ACC112 (cell line): ENCODE results near the gene KEL.
"Not testable (repeated sequence)": the region's sequence is repeated elsewhere in the genome, so short reads cannot be mapped to it uniquely, and the experiment has no call there.

Experiments
- H2AFZ ChIP-seq: fragments of 200-600 bp; sonication (generic); one replicate; pipeline ENCODE4 v1.6.0; 2017; ENCODE audit warnings: antibody characterized with exemption, low read length; ENCODE audit not compliant: unreplicated experiment
- H3K27ac ChIP-seq: fragments of 200-600 bp; sonication (generic); 2 replicates; pipeline ENCODE4 v1.5.1; 2014; ENCODE audit warnings: low read depth, mild to moderate bottlenecking, antibody characterized with exemption, low read length, moderate library complexity
- H3K27me3 ChIP-seq: fragments of 200-600 bp; sonication (generic); 2 replicates; pipeline ENCODE4 v1.6.1; 2014; ENCODE audit warnings: mild to moderate bottlenecking, antibody characterized with exemption, low read length, moderate library complexity, mixed read lengths; ENCODE audit not compliant: insufficient read depth
- H3K36me3 ChIP-seq: fragments of 200-600 bp; sonication (generic); 2 replicates; pipeline ENCODE4 v1.6.1; 2016; ENCODE audit warnings: mild to moderate bottlenecking, antibody characterized with exemption, low read length, moderate library complexity, mixed read lengths; ENCODE audit not compliant: insufficient read depth
- H3K4me1 ChIP-seq: fragments of 200-600 bp; sonication (generic); one replicate; pipeline ENCODE4 v1.6.1; 2016; ENCODE audit warnings: low read length, mixed read lengths; ENCODE audit not compliant: insufficient read depth, unreplicated experiment, control insufficient read depth
- H3K4me3 ChIP-seq: fragments of 200-600 bp; sonication (generic); 2 replicates; pipeline ENCODE4 v1.5.1; 2014; ENCODE audit warnings: mild to moderate bottlenecking, low read depth, low read length
- H3K79me2 ChIP-seq: fragments of 200-600 bp; sonication (generic); one replicate; pipeline ENCODE4 v1.6.0; 2016; ENCODE audit warnings: low read length; ENCODE audit not compliant: control insufficient read depth, unreplicated experiment, insufficient read depth

KEL gene

GRCh38 chr7:142997456-142997989 is 35.4 kb upstream of the KEL start:
- H3K4me3 ChIP-seq = no peak overlapping the region
- no peak overlapping the region for H2AFZ ChIP-seq
- H3K36me3 ChIP-seq = no peaks in the 10 kb centered on the region
- H3K79me2 ChIP-seq = no peaks in the 10 kb centered on the region
- no peak overlapping the region for H3K27ac ChIP-seq
- no peaks in the 10 kb centered on the region for H3K27me3 ChIP-seq
- H3K4me1 ChIP-seq = no peaks in the 10 kb centered on the region

- Histone ChIP-seq H3K27ac (no peak overlapping the region), H2AFZ (no peak overlapping the region), H3K79me2 (no peaks in the 10 kb centered on the region), H3K27me3 (0 out of 2 replicates have a peak, but pooled peaks cover 3% of the 10 kb centered on the region), H3K36me3 (no peaks in the 10 kb centered on the region), H3K4me1 (no peaks in the 10 kb centered on the region), H3K4me3 (no peak overlapping the region; the same call in 1 of the 2 replicates)
These were observed 30.3 kb upstream of the KEL start for GRCh38 chr7:142992427-142992826.

- Histone ChIP-seq H3K4me1 (no peaks in the 10 kb centered on the region), H3K4me3 (no peak overlapping the region), H3K27me3 (peaks cover 19% of the 10 kb centered on the region), H3K27ac (no peak overlapping the region), H3K79me2 (no peaks in the 10 kb centered on the region), H2AFZ (no peak overlapping the region), H3K36me3 (no peaks in the 10 kb centered on the region)
These were observed 22.1 kb upstream of the KEL start for GRCh38 chr7:142984297-142984696.

- H3K4me3 ChIP-seq = no peak overlapping the region
- H3K36me3 ChIP-seq = no peaks in the 10 kb centered on the region
- H3K27ac ChIP-seq = no peak overlapping the region
- H3K4me1 ChIP-seq = no peaks in the 10 kb centered on the region
- no peak overlapping the region for H2AFZ ChIP-seq
- peaks cover 19% of the 10 kb centered on the region for H3K27me3 ChIP-seq
- no peaks in the 10 kb centered on the region for H3K79me2 ChIP-seq
These were observed 21.7 kb upstream of the KEL start for GRCh38 chr7:142983825-142984224.

GRCh38 chr7:142978402-142978801 is 16.2 kb upstream of the KEL start:
- H3K4me1 ChIP-seq, H3K36me3 ChIP-seq, H3K79me2 ChIP-seq, H3K27me3 ChIP-seq, H3K27ac ChIP-seq, H3K4me3 ChIP-seq, H2AFZ ChIP-seq: not testable (repeated sequence)

GRCh38 chr7:142974626-142975025 is 12.5 kb upstream of the KEL start:
- Histone ChIP-seq H3K36me3 (no peaks in the 10 kb centered on the region), H3K4me3 (no peak overlapping the region), H3K79me2 (no peaks in the 10 kb centered on the region), H3K27ac (no peak overlapping the region), H3K27me3 (no peaks in the 10 kb centered on the region), H3K4me1 (no peaks in the 10 kb centered on the region), H2AFZ (no peak overlapping the region)

GRCh38 chr7:142969183-142969582 is 7.0 kb upstream of the KEL start:
- no peaks in the 10 kb centered on the region for H3K79me2 ChIP-seq
- peaks cover 11% of the 10 kb centered on the region for H3K27me3 ChIP-seq
- no peak overlapping the region for H2AFZ ChIP-seq
- H3K4me3 ChIP-seq = no peak overlapping the region
- H3K4me1 ChIP-seq = no peaks in the 10 kb centered on the region
- no peak overlapping the region for H3K27ac ChIP-seq
- H3K36me3 ChIP-seq = no peaks in the 10 kb centered on the region

GRCh38 chr7:142968229-142968628 is 6.1 kb upstream of the KEL start:
- Histone ChIP-seq H3K27me3 (peaks cover 20% of the 10 kb centered on the region), H3K36me3 (no peaks in the 10 kb centered on the region), H3K4me3 (no peak overlapping the region), H2AFZ (no peak overlapping the region), H3K27ac (no peak overlapping the region), H3K79me2 (no peaks in the 10 kb centered on the region), H3K4me1 (no peaks in the 10 kb centered on the region)

- Histone ChIP-seq H2AFZ (no peak overlapping the region), H3K27ac (no peak overlapping the region), H3K36me3 (no peaks in the 10 kb centered on the region), H3K4me1 (no peaks in the 10 kb centered on the region), H3K4me3 (no peak overlapping the region), H3K27me3 (peaks cover 38% of the 10 kb centered on the region), H3K79me2 (no peaks in the 10 kb centered on the region)
These were observed 2.5 kb upstream of the KEL start for GRCh38 chr7:142964502-142965246.

- H3K4me3 ChIP-seq = no peak overlapping the region
These were observed 1.8 kb upstream of the KEL start for GRCh38 chr7:142963993-142964392.

GRCh38 chr7:142962991-142963390 is 828 bp upstream of the KEL start:
- Histone ChIP-seq H3K4me3 (no peak overlapping the region), H3K79me2 (no peaks in the 10 kb centered on the region), H2AFZ (no peak overlapping the region), H3K27me3 (peaks cover 49% of the 10 kb centered on the region), H3K36me3 (no peaks in the 10 kb centered on the region), H3K4me1 (no peaks in the 10 kb centered on the region), H3K27ac (no peak overlapping the region)

More at GRCh38 chr7:142963993-142964392, 1.8 kb upstream of the KEL start:
- H3K36me3 ChIP-seq = no peaks in the 10 kb centered on the region
- H3K27ac ChIP-seq = no peak overlapping the region
- H2AFZ ChIP-seq = no peak overlapping the region
- H3K27me3 ChIP-seq = peaks cover 43% of the 10 kb centered on the region
- no peaks in the 10 kb centered on the region for H3K79me2 ChIP-seq
- no peaks in the 10 kb centered on the region for H3K4me1 ChIP-seq
